T1000 (cell line): ENCODE measurements around the gene FOXN3.

Source experiments
- DNase-seq: peaks from one replicate; lab custom pipeline; 2025; ENCODE audit warnings: mixed read lengths; lab: John Stamatoyannopoulos, UW

Gene FOXN3

DNA sequence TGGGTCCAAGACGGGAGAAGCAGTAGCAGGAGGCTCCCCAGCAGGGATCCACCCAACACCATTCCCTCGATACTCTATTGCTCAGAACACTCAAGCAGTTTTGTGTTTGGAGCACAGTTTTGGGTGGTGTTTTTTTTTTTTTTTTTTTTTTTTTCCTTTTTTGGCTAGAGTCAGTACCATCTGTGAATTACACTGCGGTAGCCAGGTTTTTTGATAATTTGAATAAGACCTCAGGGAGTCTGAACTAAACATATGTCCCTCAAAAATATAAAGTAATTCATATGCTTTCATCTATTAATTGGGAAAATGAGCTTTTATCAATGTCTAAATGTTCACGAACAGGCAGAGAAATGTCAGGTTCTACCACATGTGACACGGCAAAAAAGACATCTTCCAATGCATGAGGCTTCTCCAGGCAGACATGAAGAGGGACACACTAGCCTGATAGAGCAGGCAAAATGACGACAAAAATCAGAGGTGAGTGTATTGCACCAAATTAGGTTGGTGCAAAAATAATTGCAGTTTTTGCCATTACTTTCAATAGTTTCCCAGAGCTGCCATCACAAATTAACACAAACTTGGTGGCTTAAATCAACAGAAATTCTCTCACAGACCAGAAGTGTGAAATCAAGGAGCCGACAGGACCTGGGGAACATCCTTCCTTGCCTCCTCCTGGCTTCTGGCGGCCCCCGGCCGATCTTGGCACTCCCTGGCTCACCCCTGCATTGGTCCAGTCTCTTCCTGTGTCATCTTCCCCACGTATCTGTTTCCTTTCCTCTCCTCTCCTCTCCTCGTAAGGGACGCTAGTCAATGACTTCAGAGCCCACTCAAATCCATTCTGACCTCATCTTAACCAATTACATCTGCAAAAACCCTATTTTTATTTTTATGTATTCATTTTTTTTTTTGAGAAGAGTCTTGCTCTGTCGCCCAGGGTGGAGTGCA is 33.9 kb downstream of the FOXN3 start:
- DNase-seq, result no peak

- DNase-seq, result no peak
Measured at GRCh38 chr14:89382487-89382886, 34.5 kb downstream of the FOXN3 start.

DNA sequence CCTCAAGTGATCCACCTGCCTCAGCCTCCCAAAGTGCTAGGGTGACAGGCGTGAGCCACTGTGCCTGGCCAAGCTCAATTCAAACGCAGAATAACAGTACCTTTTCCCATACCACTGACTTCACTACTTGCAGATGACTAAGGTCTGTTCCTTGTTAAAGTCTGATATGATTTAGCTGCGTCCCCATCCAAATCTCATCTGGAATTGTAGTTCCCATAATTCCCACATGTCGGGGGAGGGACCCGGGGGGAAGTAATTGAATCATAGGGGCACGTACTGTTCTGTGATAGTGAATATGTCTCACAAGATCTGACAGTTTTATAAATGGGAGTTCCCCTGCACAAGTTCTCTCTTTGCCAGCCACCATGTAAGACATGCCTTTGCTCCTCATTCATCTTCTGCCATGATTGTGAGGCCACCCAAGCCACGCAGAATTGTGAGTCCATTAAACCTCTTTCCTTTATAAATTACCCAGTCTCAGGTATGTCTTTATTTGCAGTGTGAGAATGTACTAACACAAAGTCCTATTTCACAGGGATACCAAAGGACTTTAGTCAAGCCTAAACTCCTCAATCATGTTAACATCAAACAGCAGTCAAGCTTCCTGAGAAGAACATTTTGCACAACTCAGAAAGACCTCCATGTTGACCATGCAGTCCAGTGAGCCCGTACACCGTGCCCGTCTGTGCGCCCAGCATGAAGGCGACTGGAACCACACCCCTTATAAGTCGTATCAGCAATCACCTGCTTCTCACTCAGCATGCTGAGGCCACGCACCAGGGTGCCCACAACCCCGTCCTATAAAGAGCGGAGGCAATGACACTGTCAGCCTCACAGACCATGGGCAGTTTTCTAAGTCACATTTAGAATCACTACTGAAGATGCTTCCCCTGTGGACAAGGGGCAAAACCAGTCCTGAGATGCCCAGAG is 36.9 kb downstream of the FOXN3 start:
- DNase-seq, result no peak

DNA sequence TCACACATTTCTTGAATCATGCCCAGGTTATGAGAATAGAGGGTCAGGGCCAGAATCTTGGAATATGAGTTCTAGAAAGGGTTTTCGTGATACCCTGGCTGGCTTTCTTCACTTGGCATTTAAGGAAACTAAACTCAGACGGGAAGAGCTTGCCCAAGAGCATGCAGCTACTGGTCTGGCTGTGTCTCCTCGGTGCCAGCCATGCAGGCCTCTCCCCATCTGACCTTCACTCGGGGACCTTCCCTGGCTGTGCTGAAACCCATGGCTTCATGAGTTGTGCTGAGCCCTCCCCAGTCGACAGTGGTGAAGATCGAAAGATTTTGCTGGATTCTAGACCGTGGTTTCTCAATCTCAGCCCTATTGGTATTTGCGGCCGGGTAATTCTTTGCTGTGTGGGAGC is 38.0 kb downstream of the FOXN3 start:
- no peak for DNase-seq

DNA sequence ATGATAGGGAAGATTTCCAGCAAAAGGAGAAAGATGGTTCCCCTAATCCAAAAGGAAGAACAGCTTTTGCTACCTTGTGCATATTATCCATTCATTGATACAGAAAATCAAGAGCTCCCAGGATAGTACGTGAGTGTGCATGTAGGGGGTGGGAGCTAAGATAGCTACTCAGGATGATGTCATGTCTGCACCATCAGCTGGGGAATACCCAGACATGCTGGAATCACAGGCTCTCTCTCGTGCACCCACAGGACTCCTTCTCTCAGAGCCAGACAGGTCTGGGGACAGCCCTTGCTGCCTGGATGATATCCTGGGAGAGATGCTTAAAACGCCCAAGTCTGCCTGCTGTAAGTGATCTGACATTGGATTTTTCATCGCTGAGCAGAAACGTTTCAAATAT is 38.9 kb downstream of the FOXN3 start:
- peak; percentile 13 for DNase-seq

DNA sequence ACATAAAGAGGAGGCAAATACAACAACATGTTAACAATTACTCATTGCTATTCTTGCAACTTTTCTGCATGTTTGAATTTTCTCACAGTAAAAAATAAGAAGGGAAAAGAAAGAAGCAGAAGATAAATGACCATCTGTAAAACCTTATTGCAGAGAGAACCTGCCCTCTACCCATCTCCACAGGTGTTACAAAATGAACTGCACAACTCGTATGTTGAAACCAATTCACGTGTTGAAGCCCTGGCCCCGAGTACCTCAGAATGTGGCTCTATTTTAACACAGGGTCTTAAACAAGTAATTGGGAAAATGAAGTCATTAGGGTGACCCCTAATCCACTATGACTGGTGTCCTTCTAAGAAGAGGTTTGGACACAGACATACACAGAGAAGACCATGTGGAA is 39.5 kb downstream of the FOXN3 start:
- no peak for DNase-seq

- no peak for DNase-seq
Measured at GRCh38 chr14:89374908-89375307, 42.1 kb downstream of the FOXN3 start.

DNA sequence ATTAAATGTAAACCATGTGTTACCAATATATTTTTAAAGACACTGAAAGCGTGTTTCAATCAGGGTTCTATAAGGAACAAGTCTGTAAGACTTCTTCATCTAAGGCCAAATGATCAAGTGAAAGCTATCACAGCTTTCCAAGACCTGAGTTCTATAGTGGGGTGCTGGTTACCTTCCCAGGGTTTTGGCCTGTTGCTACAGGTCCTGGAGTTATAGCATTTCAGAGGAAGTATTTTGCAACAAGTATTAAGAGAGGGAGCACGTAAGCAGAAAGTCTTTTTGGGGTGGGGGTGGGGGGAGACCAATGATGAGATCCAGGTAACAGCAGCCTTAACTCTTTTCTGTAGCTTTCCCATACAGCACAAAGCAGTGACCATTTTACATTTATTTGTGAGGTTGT is 43.8 kb downstream of the FOXN3 start:
- no peak for DNase-seq

DNA sequence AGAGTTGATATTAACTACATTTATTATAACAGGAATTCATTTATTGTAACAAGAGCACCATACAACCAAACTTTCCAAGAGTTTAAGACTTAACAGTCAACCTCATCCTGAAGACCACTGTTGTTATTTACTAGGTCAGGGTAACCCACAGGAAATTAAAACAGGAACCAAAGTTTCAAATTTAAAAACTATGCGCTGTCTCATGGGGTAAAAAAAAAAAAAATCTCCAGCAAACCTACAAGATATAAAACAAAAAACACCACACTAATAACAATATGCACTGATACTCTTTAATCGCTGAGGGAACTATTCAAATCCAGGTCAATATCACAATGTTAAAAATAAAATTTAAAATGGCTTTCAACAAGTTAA is 44.5 kb downstream of the FOXN3 start:
- no peak for DNase-seq

GRCh38 chr14:89371585-89372511 is 45.2 kb downstream of the FOXN3 start:
- no peak for DNase-seq

DNA sequence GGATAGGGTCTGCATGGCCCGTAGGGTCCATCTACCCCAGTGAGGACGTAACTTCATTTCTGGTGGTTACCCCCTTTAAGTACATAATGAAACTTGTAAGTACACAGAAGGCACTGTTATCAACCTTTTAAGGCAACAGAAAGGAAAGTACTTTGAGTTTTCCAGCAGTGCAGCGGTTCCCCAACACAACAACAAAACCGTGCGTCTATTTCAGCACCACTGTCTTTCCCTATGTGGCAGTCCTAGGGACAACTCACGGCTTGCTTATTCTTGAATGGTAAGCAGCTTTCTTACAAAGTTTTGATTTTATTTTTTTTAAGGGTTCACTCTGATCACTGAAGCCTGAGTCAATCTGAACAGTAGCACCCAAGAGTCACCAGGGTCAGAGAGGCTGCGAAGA is 46.3 kb downstream of the FOXN3 start:
- DNase-seq, result no peak

DNA sequence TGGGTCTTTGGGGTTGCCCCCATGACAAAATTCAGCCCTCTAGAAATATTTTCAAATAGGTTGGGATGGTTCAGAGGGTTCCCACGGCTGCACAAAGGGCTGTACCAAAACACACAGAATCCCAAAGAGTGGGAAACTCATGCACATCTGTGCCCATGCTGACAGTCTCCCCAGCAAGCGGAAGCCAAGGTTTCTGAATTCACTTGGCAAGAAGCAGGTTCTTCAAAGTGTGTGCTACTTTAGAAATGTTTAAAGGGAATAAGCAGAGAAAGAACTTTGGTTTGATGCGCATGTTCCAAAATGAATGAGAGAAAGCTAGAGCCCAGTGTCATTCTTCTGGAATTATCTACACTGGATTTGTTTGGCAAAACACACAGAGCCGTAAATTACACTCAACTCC is 46.7 kb downstream of the FOXN3 start:
- no peak for DNase-seq

DNA sequence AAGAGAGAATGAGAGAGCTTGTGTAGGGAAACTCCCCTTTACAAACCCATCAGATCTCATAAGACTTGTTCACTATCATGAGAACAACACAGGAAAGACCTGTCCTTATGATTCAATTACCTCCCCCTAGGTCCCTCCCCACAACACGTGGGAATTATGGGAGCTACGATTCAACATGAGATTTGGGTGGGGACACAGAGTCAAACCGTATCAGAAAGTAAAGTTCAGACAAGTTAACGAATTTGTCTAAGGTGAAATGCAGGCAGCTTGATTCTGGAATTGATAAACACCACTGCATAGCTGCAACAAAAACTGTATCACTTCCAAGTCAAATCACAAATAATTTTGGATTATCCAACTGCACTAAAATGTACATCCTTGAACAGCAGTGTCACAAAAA is 47.4 kb downstream of the FOXN3 start:
- no peak for DNase-seq

GRCh38 chr14:89368490-89369477 is 48.2 kb downstream of the FOXN3 start:
- no peak for DNase-seq

DNA sequence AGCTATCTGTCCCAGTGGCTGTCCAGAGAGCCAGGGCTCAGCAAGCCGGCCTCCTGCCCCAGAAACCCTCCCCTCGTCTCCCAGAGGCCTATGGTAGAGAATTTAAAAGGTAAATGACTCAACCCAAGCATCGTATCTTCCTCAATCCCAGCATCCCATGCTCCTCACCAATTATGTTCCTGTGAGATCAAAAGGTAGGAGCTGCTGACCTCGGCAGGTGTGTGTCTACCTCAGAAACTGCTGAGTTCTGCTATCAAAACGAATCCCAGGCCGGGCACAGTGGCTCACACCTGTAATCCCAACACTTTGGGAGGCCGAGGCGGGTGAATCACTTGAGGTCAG is 49.3 kb downstream of the FOXN3 start:
- no peak for DNase-seq

DNA sequence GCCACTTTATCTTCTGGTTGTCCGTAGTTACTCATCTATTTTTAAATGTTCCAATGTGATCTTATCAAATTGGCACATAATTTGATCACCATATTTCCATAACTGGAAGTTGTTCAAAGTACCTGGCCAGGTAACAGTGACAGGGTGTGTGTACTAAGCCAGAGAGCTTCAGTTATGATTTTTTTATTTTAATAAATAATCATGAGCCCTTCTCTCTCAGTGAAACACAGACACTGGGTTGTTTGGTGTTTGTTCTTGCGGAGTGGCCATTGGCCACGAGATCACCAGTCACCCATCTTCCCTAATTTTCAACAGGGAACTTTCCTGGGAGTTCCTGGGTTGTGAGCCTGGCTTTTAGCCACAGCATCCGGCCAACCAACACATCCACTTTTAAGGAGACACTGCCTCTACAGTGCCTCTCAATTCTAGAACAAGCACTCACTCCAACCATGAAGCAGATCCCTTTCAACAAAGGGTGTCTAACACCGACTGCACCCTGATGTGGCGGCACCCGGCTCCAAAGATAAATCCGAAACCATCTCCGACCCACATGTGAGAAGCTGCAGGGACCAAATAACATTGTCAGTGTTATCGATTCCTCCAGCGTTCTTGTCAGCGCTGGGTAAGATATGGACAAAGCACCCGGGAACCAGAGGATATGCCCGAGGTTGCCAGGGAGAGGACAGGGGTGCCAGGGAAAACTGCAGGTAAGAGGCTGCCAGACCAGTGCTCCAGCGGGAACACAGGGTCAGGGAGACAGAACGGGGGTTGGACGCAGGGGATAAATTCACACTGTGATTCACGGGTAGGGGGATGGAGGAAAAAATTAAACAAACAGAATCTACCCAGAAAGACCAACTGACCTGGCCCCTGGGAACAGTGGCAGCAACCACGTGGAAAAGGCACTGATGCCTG is 49.9 kb downstream of the FOXN3 start:
- no peak for DNase-seq

DNA sequence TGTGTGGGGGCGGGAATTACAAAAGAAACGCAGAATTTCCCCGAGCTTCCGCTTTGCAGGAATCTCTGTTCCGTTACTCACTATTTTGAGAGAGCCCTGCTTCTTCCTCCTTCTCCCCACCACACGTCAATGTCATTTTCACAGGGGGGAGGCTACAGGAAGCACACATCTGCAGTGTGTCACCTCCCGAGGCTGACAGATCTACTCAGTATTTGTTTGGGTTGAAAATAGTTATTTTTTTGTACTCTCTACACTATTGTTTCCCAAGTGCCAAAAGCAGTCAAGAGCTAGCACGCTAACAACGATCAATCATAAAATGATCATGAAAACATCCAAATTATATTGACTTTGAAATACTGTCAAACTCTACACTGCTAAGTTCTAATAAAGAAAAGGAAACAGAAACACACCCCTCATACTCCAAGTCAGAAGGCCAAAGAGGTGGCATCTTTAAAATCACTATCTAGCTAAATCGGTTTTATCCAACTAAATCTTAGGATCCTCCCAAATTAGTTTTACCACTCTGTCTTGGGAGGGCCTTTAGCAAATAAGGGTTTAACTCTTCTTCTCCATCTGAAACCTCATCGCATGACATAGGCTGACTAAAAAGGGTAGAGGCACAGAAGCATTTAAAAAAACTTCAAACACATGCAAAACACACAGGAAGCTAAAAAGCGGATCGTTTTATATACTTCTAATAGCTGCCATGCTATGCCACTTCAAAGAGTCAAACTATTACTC is 51.8 kb downstream of the FOXN3 start:
- DNase-seq, result no peak

DNA sequence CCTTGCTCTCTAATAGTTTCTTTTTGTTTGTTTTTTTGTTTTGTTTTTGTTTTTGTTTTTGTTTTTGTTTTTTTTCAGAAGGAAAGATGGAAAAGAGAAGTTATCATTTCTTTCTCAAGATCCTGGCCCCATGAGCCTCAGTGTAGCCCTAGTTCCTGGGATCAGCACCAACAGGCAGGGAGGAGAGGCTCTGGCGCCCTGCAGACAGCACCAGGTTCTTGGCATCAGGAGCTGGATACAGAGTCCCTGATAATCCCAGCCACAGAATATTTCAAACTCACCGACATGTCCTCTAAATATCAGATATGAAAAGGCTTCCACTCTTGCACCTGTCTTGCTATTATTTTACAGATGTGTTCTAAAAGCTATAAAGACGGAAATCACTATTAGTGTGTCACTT is 52.7 kb downstream of the FOXN3 start:
- no peak for DNase-seq

DNA sequence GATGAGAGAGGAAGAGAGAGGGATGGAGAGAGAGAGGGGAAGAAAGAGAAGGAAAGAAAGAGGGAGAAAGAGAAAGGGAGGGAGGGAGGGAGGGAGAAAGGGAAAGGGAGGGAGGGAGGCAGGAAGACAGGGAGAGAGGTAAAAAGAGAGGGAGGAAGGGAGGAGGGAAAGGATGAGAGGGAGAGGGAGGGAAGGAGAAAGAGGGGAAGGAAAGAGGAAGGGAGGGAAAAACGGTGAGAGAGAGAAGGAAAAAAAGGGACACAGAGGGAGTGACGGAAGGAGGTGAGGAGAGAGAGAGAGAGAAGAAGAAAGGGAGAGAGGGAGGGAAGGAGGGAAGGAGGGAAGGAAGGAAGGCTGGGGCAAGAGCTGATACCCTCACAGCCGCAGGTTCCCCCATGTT is 56.8 kb downstream of the FOXN3 start:
- DNase-seq, result no peak
